NCI-H1436 treated with DMSO at 0.1 percent for 48 hours (cell line): ENCODE data around the gene PLXDC2.
"Not testable (repeated sequence)": the region's sequence is repeated elsewhere in the genome, so short reads cannot be mapped to it uniquely, and the experiment has no call there.

Source experiments
- DNase-seq: peaks from one replicate; lab custom pipeline; 2025; lab: John Stamatoyannopoulos, UW

PLXDC2 gene

GRCh38 chr10:20115894-20116293 is 299.7 kb downstream of the PLXDC2 start:
- no peak for DNase-seq

GRCh38 chr10:20117471-20117870 is 301.2 kb downstream of the PLXDC2 start:
- DNase-seq: no peak

GRCh38 chr10:20118119-20118518 is 301.9 kb downstream of the PLXDC2 start:
- DNase-seq: no peak

- no peak for DNase-seq
Measured at GRCh38 chr10:20128811-20129210, 312.6 kb downstream of the PLXDC2 start.

- no peak for DNase-seq
Measured at GRCh38 chr10:20132816-20133215, 316.6 kb downstream of the PLXDC2 start.

GRCh38 chr10:20133669-20134189 is 317.5 kb downstream of the PLXDC2 start:
- no peak for DNase-seq

- DNase-seq: no peak
Measured at GRCh38 chr10:20142311-20142710, 326.1 kb downstream of the PLXDC2 start.

GRCh38 chr10:20144268-20144667 is 328.0 kb downstream of the PLXDC2 start:
- DNase-seq: no peak

GRCh38 chr10:20146004-20146403 is 329.8 kb downstream of the PLXDC2 start:
- DNase-seq: no peak

- DNase-seq: no peak
Measured at GRCh38 chr10:20147684-20148083, 331.5 kb downstream of the PLXDC2 start.

GRCh38 chr10:20156511-20156910 is 340.3 kb downstream of the PLXDC2 start:
- DNase-seq: no peak

- DNase-seq: no peak
Measured at GRCh38 chr10:20157314-20157713, 341.1 kb downstream of the PLXDC2 start.

GRCh38 chr10:20158086-20158485 is 341.9 kb downstream of the PLXDC2 start:
- DNase-seq: no peak

- no peak for DNase-seq
Measured at GRCh38 chr10:20162123-20162522, 345.9 kb downstream of the PLXDC2 start.

- no peak for DNase-seq
Measured at GRCh38 chr10:20166096-20166675, 350.0 kb downstream of the PLXDC2 start.

- DNase-seq: no peak
Measured at GRCh38 chr10:20170661-20171060, 354.4 kb downstream of the PLXDC2 start.

- DNase-seq: no peak
Measured at GRCh38 chr10:20173046-20173445, 356.8 kb downstream of the PLXDC2 start.

- DNase-seq: no peak
Measured at GRCh38 chr10:20175719-20176118, 359.5 kb downstream of the PLXDC2 start.

GRCh38 chr10:20180766-20181165 is 364.5 kb downstream of the PLXDC2 start:
- no peak for DNase-seq

- no peak for DNase-seq
Measured at GRCh38 chr10:20181434-20181833, 365.2 kb downstream of the PLXDC2 start.

GRCh38 chr10:20185116-20185515 is 368.9 kb downstream of the PLXDC2 start:
- DNase-seq: no peak

- not testable (repeated sequence) for DNase-seq
Measured at GRCh38 chr10:20191392-20191791, 375.2 kb downstream of the PLXDC2 start.

GRCh38 chr10:20195076-20195475 is 378.8 kb downstream of the PLXDC2 start:
- no peak for DNase-seq

- DNase-seq: no peak
Measured at GRCh38 chr10:20200758-20201157, 384.5 kb downstream of the PLXDC2 start.
